MCF 10A (cell line): ENCODE data around the gene AGBL4. TPM values are rescaled to one million over a fixed set of nuclear protein-coding genes. Genes with fewer than 3 reads are reported as not detected.

Experiments
- BruUV-seq: library from RNA; stranded (reverse); fragments of 400-500 nt; replicated peaks from 2 replicates; lab custom pipeline; 2021; lab: Mats Ljungman, UMichigan
- CTCF ChIA-PET: fragments of 300-600 bp; sonication (Branson Sonifier 250); formaldehyde crosslinking; extraction: SDS; loops from one replicate; lab custom pipeline; 2021; ENCODE audit warnings: antibody characterized with exemption, inconsistent platforms; lab: Yijun Ruan, JAX
- POLR2A ChIA-PET: fragments of 300-600, 350-650 bp; sonication (Branson Sonifier 250); formaldehyde crosslinking; extraction: SDS; loops from one replicate; lab custom pipeline; 2020; ENCODE audit warnings: antibody characterized with exemption, inconsistent platforms; lab: Yijun Ruan, JAX
- DNase-seq: peaks from one replicate; pipeline ENCODE4 v3.0.0-alpha.2; 2018; ENCODE audit not compliant: unreplicated experiment
- H3K27ac Mint-ChIP-seq: one replicate; pipeline ENCODE4 v1.8.0; 2022; ENCODE audit warnings: mild to moderate bottlenecking, low read depth, mixed read lengths; ENCODE audit not compliant: unreplicated experiment
- H3K27me3 Mint-ChIP-seq: one replicate; pipeline ENCODE4 v1.8.0; 2022; ENCODE audit warnings: mixed read lengths; ENCODE audit not compliant: insufficient read depth, unreplicated experiment
- H3K36me3 Mint-ChIP-seq: one replicate; pipeline ENCODE4 v1.8.0; 2022; ENCODE audit warnings: mild to moderate bottlenecking, moderate library complexity, mixed read lengths; ENCODE audit not compliant: insufficient read depth, unreplicated experiment
- H3K4me1 Mint-ChIP-seq: one replicate; pipeline ENCODE4 v1.8.0; 2022; ENCODE audit warnings: mixed read lengths; ENCODE audit not compliant: insufficient read depth, unreplicated experiment
- H3K4me3 Mint-ChIP-seq: one replicate; pipeline ENCODE4 v1.8.0; 2022; ENCODE audit warnings: mild to moderate bottlenecking, moderate library complexity, mixed read lengths; ENCODE audit not compliant: unreplicated experiment
- H3K9me3 Mint-ChIP-seq: one replicate; pipeline ENCODE4 v1.8.0; 2022; ENCODE audit warnings: mixed read lengths; ENCODE audit not compliant: unreplicated experiment
- CTCF ChIP-seq: fragments of 200-600 bp; IDR thresholded peaks from one replicate; pipeline ENCODE4 v1.8.0; 2022; ENCODE audit warnings: antibody characterized with exemption, mild to moderate bottlenecking; ENCODE audit not compliant: unreplicated experiment
- intact Hi-C: fragments of 100-400 bp; cut with micrococcal nuclease; formaldehyde crosslinking; loops from 2 replicates; pipeline ENCODE4 v1.14.1; 2022
- total RNA-seq: library from RNA; stranded (reverse); gene quantifications from 2 replicates; pipeline ENCODE4 v1.2.3, GENCODE V29; 2022

AGBL4 gene
- total RNA-seq, 1 experiment from 2014 or later = not detected

- no peak for DNase-seq
- Mint-ChIP-seq H3K4me1 (peaks cover 6% of the 10 kb centered on the region), H3K9me3 (peaks cover 7% of the 10 kb centered on the region), H3K27me3 (no peaks in the 10 kb centered on the region), H3K27ac (no peak overlapping the region), H3K4me3 (no peak overlapping the region), H3K36me3 (no peaks in the 10 kb centered on the region)
- ChIA-PET CTCF (no interaction called here), POLR2A (no interaction called here)
- BruUV-seq = no TSS peak
- intact Hi-C loops = no loop called here
- TF ChIP-seq CTCF = no peak
These were observed 372.6 kb downstream of the AGBL4 start for GRCh38 chr1:49651136-49651535.

GRCh38 chr1:49630156-49630555, 393.6 kb downstream of the AGBL4 start:
- TF ChIP-seq CTCF = no peak
- H3K4me3 Mint-ChIP-seq = no peak overlapping the region
- ChIA-PET POLR2A (no interaction called here), CTCF (interaction anchor here (0.6 to 1.0 kb wide), 9 partner anchors 10 to 901 kb away, joined by 3 read pairs; no protein-coding TSS in a partner anchor)
- no peaks in the 10 kb centered on the region for H3K4me1 Mint-ChIP-seq
- H3K27me3 Mint-ChIP-seq = no peaks in the 10 kb centered on the region
- DNase-seq = no peak
- intact Hi-C loops = loop anchor here (1.0 kb wide), 1 partner anchor 714 kb away; no protein-coding TSS in a partner anchor
- BruUV-seq = no TSS peak
- no peak overlapping the region for H3K27ac Mint-ChIP-seq
- H3K36me3 Mint-ChIP-seq = no peaks in the 10 kb centered on the region
- H3K9me3 Mint-ChIP-seq = no peaks in the 10 kb centered on the region

GRCh38 chr1:49627781-49628180, 396.0 kb downstream of the AGBL4 start:
- H3K36me3 Mint-ChIP-seq = no peaks in the 10 kb centered on the region
- no peak overlapping the region for H3K4me3 Mint-ChIP-seq
- BruUV-seq = no TSS peak
- DNase-seq = no peak
- H3K27ac Mint-ChIP-seq = no peak overlapping the region
- CTCF ChIA-PET = interaction anchor here (0.6 to 0.8 kb wide), 2 partner anchors 263 to 706 kb away, joined by 3 read pairs; no protein-coding TSS in a partner anchor
- POLR2A ChIA-PET = no interaction called here
- H3K9me3 Mint-ChIP-seq = no peaks in the 10 kb centered on the region
- TF ChIP-seq CTCF = no peak
- H3K4me1 Mint-ChIP-seq = no peaks in the 10 kb centered on the region
- H3K27me3 Mint-ChIP-seq = no peaks in the 10 kb centered on the region
- intact Hi-C loops = no loop called here

DNA sequence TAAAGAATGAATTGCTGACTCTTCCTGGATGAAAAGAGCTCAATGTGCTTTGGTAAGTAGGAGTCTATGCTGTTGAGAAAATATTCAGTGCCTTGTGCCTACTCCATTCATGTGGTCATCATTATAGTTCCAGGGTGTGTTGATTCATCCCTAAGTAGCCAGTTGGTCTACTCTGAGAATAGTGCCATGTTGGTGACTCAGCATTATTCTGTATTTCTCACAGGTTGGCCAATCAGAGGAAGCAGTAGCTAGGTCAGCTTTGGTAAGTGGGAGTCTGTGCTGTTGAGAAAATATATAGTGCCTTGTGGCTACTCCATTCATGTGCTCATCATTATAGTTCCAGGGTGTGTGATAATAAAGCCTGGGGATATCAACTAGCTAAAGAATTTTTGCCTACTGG, 397.3 kb downstream of the AGBL4 start:
- Mint-ChIP-seq H3K36me3 (no peaks in the 10 kb centered on the region), H3K27ac (no peak overlapping the region), H3K27me3 (no peaks in the 10 kb centered on the region), H3K4me3 (no peak overlapping the region), H3K9me3 (no peaks in the 10 kb centered on the region), H3K4me1 (no peaks in the 10 kb centered on the region)
- BruUV-seq = no TSS peak
- DNase-seq = no peak
- ChIA-PET POLR2A (no interaction called here), CTCF (interaction anchor here (0.6 kb wide), 2 partner anchors 723 to 743 kb away, joined by 3 to 5 read pairs; no protein-coding TSS in a partner anchor)
- intact Hi-C loops = no loop called here
- no peak for TF ChIP-seq CTCF
